Measurements from ENCODE around the gene CRISPLD2. TPM values are rescaled to one million over a fixed set of nuclear protein-coding genes. Genes with fewer than 3 reads are reported as not detected.

The CRISPLD2 gene
- total RNA-seq (2014; rRNA removed; shearing (Covaris generic)), result 0.34 and 0.48 TPM in 2 replicates

- Histone ChIP-seq H3K36me3 (no peaks in the 10 kb centered on the region), H3K4me1 (no peaks in the 10 kb centered on the region), H3K27me3 (no peaks in the 10 kb centered on the region), H3K27ac (no peak within 1 kb of the TSS), H3K9me3 (replicated peaks) (no peaks in the 10 kb centered on the region), H3K4me3 (no peak within 1 kb of the TSS; the same call in 1 of the 2 replicates)
- peak; percentile 86 to 89 for DNase-seq
Observed at GRCh38 chr16:84819644-84820304, at the start of gene CRISPLD2. CRISPLD2 (plus strand) TSS chr16:84819985; CDS start chr16:84838496, 18,511 bp downstream.

- DNase-seq, result no peak
- Histone ChIP-seq H3K4me1 (no peaks in the 10 kb centered on the region), H3K4me3 (no peak overlapping the region), H3K27ac (no peak overlapping the region), H3K36me3 (peaks cover 11% of the 10 kb centered on the region), H3K27me3 (no peaks in the 10 kb centered on the region), H3K9me3 (replicated peaks) (no peaks in the 10 kb centered on the region)
Observed at GRCh38 chr16:84773312-84773711, 46.5 kb upstream of the CRISPLD2 start.

- H3K27ac ChIP-seq, result no peak overlapping the region
- peaks cover 6% of the 10 kb centered on the region; the same call in 1 of the 2 replicates for H3K36me3 ChIP-seq
- no peak for DNase-seq
Observed at GRCh38 chr16:84774810-84775209, 45.0 kb upstream of the CRISPLD2 start.

GRCh38 chr16:84775262-84775810 is 44.4 kb upstream of the CRISPLD2 start:
- Histone ChIP-seq H3K9me3 (replicated peaks) (no peaks in the 10 kb centered on the region), H3K27me3 (no peaks in the 10 kb centered on the region), H3K36me3 (peaks cover 6% of the 10 kb centered on the region; the same call in 1 of the 2 replicates), H3K4me1 (no peaks in the 10 kb centered on the region), H3K4me3 (no peak overlapping the region), H3K27ac (no peak overlapping the region)
- DNase-seq, result no peak

More at GRCh38 chr16:84774810-84775209, 45.0 kb upstream of the CRISPLD2 start:
- H3K4me3 ChIP-seq, result no peak overlapping the region
- no peaks in the 10 kb centered on the region for H3K27me3 ChIP-seq
- no peaks in the 10 kb centered on the region for H3K9me3 ChIP-seq (replicated peaks)
- no peaks in the 10 kb centered on the region for H3K4me1 ChIP-seq

GRCh38 chr16:84777435-84777834 is 42.4 kb upstream of the CRISPLD2 start:
- Histone ChIP-seq H3K36me3 (peaks cover 3% of the 10 kb centered on the region; the same call in 1 of the 2 replicates), H3K4me1 (no peaks in the 10 kb centered on the region), H3K27me3 (no peaks in the 10 kb centered on the region)

GRCh38 chr16:84778720-84779119 is 41.1 kb upstream of the CRISPLD2 start:
- Histone ChIP-seq H3K27ac (no peak overlapping the region), H3K4me1 (no peaks in the 10 kb centered on the region), H3K36me3 (no peaks in the 10 kb centered on the region; the same call in 1 of the 2 replicates), H3K4me3 (no peak overlapping the region), H3K27me3 (no peaks in the 10 kb centered on the region), H3K9me3 (replicated peaks) (no peaks in the 10 kb centered on the region)
- DNase-seq, result no peak

More at GRCh38 chr16:84777435-84777834, 42.4 kb upstream of the CRISPLD2 start:
- Histone ChIP-seq H3K27ac (no peak overlapping the region), H3K9me3 (replicated peaks) (no peaks in the 10 kb centered on the region), H3K4me3 (no peak overlapping the region)
- no peak for DNase-seq

- Histone ChIP-seq H3K27ac (no peak overlapping the region), H3K9me3 (replicated peaks) (no peaks in the 10 kb centered on the region), H3K4me1 (no peaks in the 10 kb centered on the region), H3K27me3 (no peaks in the 10 kb centered on the region), H3K36me3 (no peaks in the 10 kb centered on the region; the same call in 1 of the 2 replicates), H3K4me3 (no peak overlapping the region)
- DNase-seq, result no peak
Observed at GRCh38 chr16:84780063-84780462, 39.7 kb upstream of the CRISPLD2 start.

- DNase-seq, result no peak
- Histone ChIP-seq H3K27ac (no peak overlapping the region), H3K9me3 (replicated peaks) (no peaks in the 10 kb centered on the region), H3K36me3 (no peaks in the 10 kb centered on the region; the same call in 1 of the 2 replicates), H3K27me3 (no peaks in the 10 kb centered on the region), H3K4me3 (no peak overlapping the region), H3K4me1 (peaks cover 1% of the 10 kb centered on the region; the same call in 1 of the 2 replicates)
Observed at GRCh38 chr16:84780544-84781376, 39.0 kb upstream of the CRISPLD2 start.

GRCh38 chr16:84782846-84783245 is 36.9 kb upstream of the CRISPLD2 start:
- no peak for DNase-seq
- Histone ChIP-seq H3K27ac (no peak overlapping the region), H3K4me1 (peaks cover 6% of the 10 kb centered on the region; the same call in 1 of the 2 replicates), H3K9me3 (replicated peaks) (no peaks in the 10 kb centered on the region), H3K4me3 (no peak overlapping the region), H3K27me3 (no peaks in the 10 kb centered on the region), H3K36me3 (no peaks in the 10 kb centered on the region; the same call in 1 of the 2 replicates)

GRCh38 chr16:84785843-84786581 is 33.8 kb upstream of the CRISPLD2 start:
- peak; percentile 72 to 73 for DNase-seq
- Histone ChIP-seq H3K4me1 (peaks cover 11% of the 10 kb centered on the region; the same call in 1 of the 2 replicates), H3K4me3 (no peak overlapping the region), H3K27ac (no peak overlapping the region), H3K36me3 (no peaks in the 10 kb centered on the region), H3K27me3 (no peaks in the 10 kb centered on the region), H3K9me3 (replicated peaks) (no peaks in the 10 kb centered on the region)

- Histone ChIP-seq H3K4me1 (peaks cover 12% of the 10 kb centered on the region; the same call in 1 of the 2 replicates), H3K36me3 (no peaks in the 10 kb centered on the region), H3K4me3 (no peak overlapping the region), H3K27me3 (no peaks in the 10 kb centered on the region), H3K9me3 (replicated peaks) (no peaks in the 10 kb centered on the region), H3K27ac (no peak overlapping the region)
- DNase-seq, result no peak
Observed at GRCh38 chr16:84786605-84787262, 33.1 kb upstream of the CRISPLD2 start.

GRCh38 chr16:84787263-84787622 is 32.5 kb upstream of the CRISPLD2 start:
- peaks cover 12% of the 10 kb centered on the region; the same call in 1 of the 2 replicates for H3K4me1 ChIP-seq
- no peak overlapping the region for H3K27ac ChIP-seq
- no peak overlapping the region for H3K4me3 ChIP-seq
- H3K9me3 ChIP-seq (replicated peaks), result no peaks in the 10 kb centered on the region
- no peaks in the 10 kb centered on the region for H3K27me3 ChIP-seq
- H3K36me3 ChIP-seq, result no peaks in the 10 kb centered on the region
- no peak for DNase-seq

GRCh38 chr16:84788920-84789391 is 30.8 kb upstream of the CRISPLD2 start:
- Histone ChIP-seq H3K4me1 (peaks cover 12% of the 10 kb centered on the region; the same call in 1 of the 2 replicates), H3K27ac (no peak overlapping the region)
- no peak for DNase-seq

GRCh38 chr16:84789431-84789830 is 30.4 kb upstream of the CRISPLD2 start:
- Histone ChIP-seq H3K4me3 (no peak overlapping the region), H3K27ac (no peak overlapping the region), H3K36me3 (no peaks in the 10 kb centered on the region), H3K9me3 (replicated peaks) (no peaks in the 10 kb centered on the region), H3K4me1 (peaks cover 12% of the 10 kb centered on the region; the same call in 1 of the 2 replicates), H3K27me3 (no peaks in the 10 kb centered on the region)
- no peak for DNase-seq

More at GRCh38 chr16:84788920-84789391, 30.8 kb upstream of the CRISPLD2 start:
- no peaks in the 10 kb centered on the region for H3K27me3 ChIP-seq
- no peaks in the 10 kb centered on the region for H3K36me3 ChIP-seq
- no peaks in the 10 kb centered on the region for H3K9me3 ChIP-seq (replicated peaks)
- H3K4me3 ChIP-seq, result no peak overlapping the region
